ENCODE measurements around the gene TTR.
A peak's percentile ranks its signal among the peaks of the same experiment; 100 is the strongest.

DNA sequence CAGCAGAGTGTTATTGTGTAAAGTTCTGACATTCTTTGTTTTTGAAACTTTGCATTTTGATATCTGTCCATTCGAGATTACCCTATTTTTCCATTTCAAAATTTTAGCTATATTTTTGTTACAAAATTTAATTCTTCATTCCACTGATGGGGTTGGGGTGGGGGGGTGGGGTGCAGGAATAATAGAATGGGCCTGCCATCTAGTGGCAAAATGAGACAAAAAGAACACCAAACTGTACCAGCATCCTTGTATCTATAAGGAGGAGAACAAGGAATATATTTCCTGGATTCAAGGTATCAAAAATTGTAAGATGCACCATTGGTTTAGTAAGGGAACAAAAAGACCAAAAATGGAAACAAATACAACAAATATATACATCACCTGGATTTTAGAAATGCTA is 27.9 kb upstream of the TTR start:
- no peak for TF ChIP-seq EP300 (IDR thresholded peaks at IDR 0.05)
- TF ChIP-seq, protein P1, sequence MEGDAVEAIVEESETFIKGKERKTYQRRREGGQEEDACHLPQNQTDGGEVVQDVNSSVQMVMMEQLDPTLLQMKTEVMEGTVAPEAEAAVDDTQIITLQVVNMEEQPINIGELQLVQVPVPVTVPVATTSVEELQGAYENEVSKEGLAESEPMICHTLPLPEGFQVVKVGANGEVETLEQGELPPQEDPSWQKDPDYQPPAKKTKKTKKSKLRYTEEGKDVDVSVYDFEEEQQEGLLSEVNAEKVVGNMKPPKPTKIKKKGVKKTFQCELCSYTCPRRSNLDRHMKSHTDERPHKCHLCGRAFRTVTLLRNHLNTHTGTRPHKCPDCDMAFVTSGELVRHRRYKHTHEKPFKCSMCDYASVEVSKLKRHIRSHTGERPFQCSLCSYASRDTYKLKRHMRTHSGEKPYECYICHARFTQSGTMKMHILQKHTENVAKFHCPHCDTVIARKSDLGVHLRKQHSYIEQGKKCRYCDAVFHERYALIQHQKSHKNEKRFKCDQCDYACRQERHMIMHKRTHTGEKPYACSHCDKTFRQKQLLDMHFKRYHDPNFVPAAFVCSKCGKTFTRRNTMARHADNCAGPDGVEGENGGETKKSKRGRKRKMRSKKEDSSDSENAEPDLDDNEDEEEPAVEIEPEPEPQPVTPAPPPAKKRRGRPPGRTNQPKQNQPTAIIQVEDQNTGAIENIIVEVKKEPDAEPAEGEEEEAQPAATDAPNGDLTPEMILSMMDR (IDR thresholded peaks at IDR 0.05) = peak in 1 of 4 experiments; percentile 11
